ENCODE results near the gene ACTC1.

ACTC1 gene

DNA sequence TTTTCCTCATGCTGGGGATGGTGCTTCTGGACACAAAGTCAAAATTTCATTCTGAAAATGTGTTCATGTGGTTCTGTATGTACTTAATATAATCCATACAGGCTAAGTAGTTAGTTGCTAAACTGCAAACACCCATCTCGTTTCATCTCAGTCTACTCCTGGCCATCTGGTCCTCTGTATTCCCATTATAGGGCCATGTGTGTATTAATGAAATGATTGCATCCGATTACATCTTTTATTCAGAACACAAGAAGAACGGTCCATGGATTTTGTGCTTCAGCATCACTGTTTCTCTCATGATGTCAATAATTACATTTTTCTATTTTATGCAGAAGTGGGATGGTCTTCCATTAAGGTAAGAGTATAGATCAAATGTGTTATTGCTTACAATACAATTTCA, 34.4 kb downstream of the ACTC1 start:
- Histone ChIP-seq H3K9me3 (ENCODE audit: control insufficient read depth, insufficient read depth, low read length) (no peaks in the 10 kb centered on the region), H3K27me3 (ENCODE audit: control insufficient read depth, insufficient read depth, low read length) (peaks cover 3% of the 10 kb centered on the region; the same call in 1 of the 2 replicates), H3K36me3 (ENCODE audit: control insufficient read depth, insufficient read depth, low read length) (no peaks in the 10 kb centered on the region), H3K4me1 (ENCODE audit: control insufficient read depth, insufficient read depth, low read length) (no peaks in the 10 kb centered on the region), H3K27ac (ENCODE audit: low read length) (no peak overlapping the region), H3K4me3 (ENCODE audit: low read length) (no peak overlapping the region)
- no peak for DNase-seq (ENCODE audit: low read depth, low spot score)
- WGBS (ENCODE audit: insufficient coverage, insufficient read length) = no CpG with 5 or more reads among the region's 3 CpGs

- no peak for DNase-seq (ENCODE audit: low read depth, low spot score)
- Histone ChIP-seq H3K27me3 (ENCODE audit: control insufficient read depth, insufficient read depth, low read length) (peaks cover 8% of the 10 kb centered on the region; the same call in 1 of the 2 replicates), H3K4me3 (ENCODE audit: low read length) (no peak overlapping the region), H3K36me3 (ENCODE audit: control insufficient read depth, insufficient read depth, low read length) (no peaks in the 10 kb centered on the region), H3K4me1 (ENCODE audit: control insufficient read depth, insufficient read depth, low read length) (no peaks in the 10 kb centered on the region), H3K27ac (ENCODE audit: low read length) (no peak overlapping the region), H3K9me3 (ENCODE audit: control insufficient read depth, insufficient read depth, low read length) (no peaks in the 10 kb centered on the region)
- no CpG with 5 or more reads among the region's 2 CpGs for WGBS (ENCODE audit: insufficient coverage, insufficient read length)
These were observed 35.4 kb downstream of the ACTC1 start for GRCh38 chr15:34759992-34760391.

GRCh38 chr15:34759347-34759746, 36.0 kb downstream of the ACTC1 start:
- WGBS (ENCODE audit: insufficient coverage, insufficient read length) = no CpG with 5 or more reads among the region's 3 CpGs
- no peak for DNase-seq (ENCODE audit: low read depth, low spot score)
- H3K4me3 ChIP-seq (ENCODE audit: low read length) = no peak overlapping the region

GRCh38 chr15:34757262-34757661, 38.1 kb downstream of the ACTC1 start:
- no peak for DNase-seq (ENCODE audit: low read depth, low spot score)
- Histone ChIP-seq H3K36me3 (ENCODE audit: control insufficient read depth, insufficient read depth, low read length) (no peaks in the 10 kb centered on the region), H3K4me1 (ENCODE audit: control insufficient read depth, insufficient read depth, low read length) (peaks cover 2% of the 10 kb centered on the region), H3K9me3 (ENCODE audit: control insufficient read depth, insufficient read depth, low read length) (no peaks in the 10 kb centered on the region), H3K27ac (ENCODE audit: low read length) (no peak overlapping the region), H3K4me3 (ENCODE audit: low read length) (no peak overlapping the region), H3K27me3 (ENCODE audit: control insufficient read depth, insufficient read depth, low read length) (peaks cover 16% of the 10 kb centered on the region; the same call in 1 of the 2 replicates)
- no CpG with 5 or more reads among the region's 3 CpGs for WGBS (ENCODE audit: insufficient coverage, insufficient read length)

More at GRCh38 chr15:34759347-34759746, 36.0 kb downstream of the ACTC1 start:
- no peak overlapping the region for H3K27ac ChIP-seq (ENCODE audit: low read length)
- no peaks in the 10 kb centered on the region for H3K36me3 ChIP-seq (ENCODE audit: control insufficient read depth, insufficient read depth, low read length)
- H3K9me3 ChIP-seq (ENCODE audit: control insufficient read depth, insufficient read depth, low read length) = no peaks in the 10 kb centered on the region
- H3K4me1 ChIP-seq (ENCODE audit: control insufficient read depth, insufficient read depth, low read length) = no peaks in the 10 kb centered on the region
- peaks cover 10% of the 10 kb centered on the region; the same call in 1 of the 2 replicates for H3K27me3 ChIP-seq (ENCODE audit: control insufficient read depth, insufficient read depth, low read length)

DNA sequence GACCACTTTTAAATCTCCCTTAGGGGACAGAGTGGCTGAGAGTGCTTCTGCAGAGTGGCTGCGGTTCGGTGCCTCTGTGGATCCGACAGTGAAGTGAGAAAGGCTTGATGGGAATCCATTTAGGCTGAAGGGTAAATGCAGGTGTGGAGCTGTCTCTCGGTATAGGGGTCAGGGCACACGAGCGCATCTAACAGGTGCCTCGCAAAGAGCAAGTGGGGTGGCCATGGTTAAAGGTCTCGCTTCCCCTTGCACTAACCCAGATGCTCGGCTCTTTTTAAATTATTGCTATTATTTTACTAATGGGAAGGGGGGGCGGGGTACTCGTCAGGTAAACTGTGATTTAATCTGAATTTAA, 40.0 kb downstream of the ACTC1 start:
- Histone ChIP-seq H3K4me1 (ENCODE audit: control insufficient read depth, insufficient read depth, low read length) (peaks cover 2% of the 10 kb centered on the region), H3K4me3 (ENCODE audit: low read length) (peak overlapping the region; percentile 66; the same call in 1 of the 2 replicates), H3K9me3 (ENCODE audit: control insufficient read depth, insufficient read depth, low read length) (no peaks in the 10 kb centered on the region), H3K27me3 (ENCODE audit: control insufficient read depth, insufficient read depth, low read length) (peaks cover 16% of the 10 kb centered on the region; the same call in 1 of the 2 replicates), H3K36me3 (ENCODE audit: control insufficient read depth, insufficient read depth, low read length) (no peaks in the 10 kb centered on the region), H3K27ac (ENCODE audit: low read length) (no peak overlapping the region)
- no peak for DNase-seq (ENCODE audit: low read depth, low spot score)
- no CpG with 5 or more reads among the region's 11 CpGs for WGBS (ENCODE audit: insufficient coverage, insufficient read length)

DNA sequence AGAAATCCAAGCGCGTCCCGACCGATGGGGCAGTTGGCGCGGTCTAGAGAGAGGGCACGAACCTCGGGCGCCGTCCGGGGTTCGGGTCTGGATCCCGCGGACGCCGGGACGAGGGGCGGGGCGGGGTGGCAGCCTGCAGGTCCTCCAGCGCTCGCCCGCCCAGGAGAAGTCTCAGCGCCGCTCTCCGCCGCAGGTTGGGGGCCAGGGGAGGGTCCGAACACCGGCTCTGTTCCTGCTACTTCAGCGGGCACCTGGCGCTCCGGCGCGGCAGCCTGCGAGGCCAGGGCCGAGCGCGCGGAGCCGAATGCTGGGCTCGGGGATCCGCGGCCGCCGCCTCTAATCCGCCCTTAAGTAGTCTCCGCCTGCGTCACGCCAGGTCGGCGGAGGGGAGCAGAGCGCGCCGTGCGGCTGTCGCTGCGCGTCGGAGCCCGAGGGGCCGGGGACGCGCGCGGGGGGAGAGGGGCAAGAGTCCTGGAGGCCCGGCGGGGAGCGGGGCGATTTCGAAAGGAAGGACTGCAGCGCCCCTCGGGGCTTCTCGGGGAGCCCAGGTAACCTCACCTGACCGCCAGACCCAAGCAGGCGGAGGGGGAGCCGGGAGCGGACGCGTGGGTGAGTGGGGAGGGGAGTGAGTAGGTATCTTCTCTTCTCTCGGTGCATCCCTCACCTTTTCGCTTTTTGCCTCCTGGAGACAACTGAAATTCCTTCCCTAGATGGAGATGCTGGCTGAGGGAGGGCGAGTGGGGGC, 40.5 kb downstream of the ACTC1 start, which contains the start of gene GJD2:
Gene GJD2, minus strand, starts transcription at position 325 of the 745 bp plus-strand sequence. CDS start 510 bp downstream, outside the sequence.
- Histone ChIP-seq H3K27ac (ENCODE audit: low read length) (no peak within 1 kb of the TSS), H3K27me3 (ENCODE audit: control insufficient read depth, insufficient read depth, low read length) (peaks cover 16% of the 10 kb centered on the region; the same call in 1 of the 2 replicates), H3K9me3 (ENCODE audit: control insufficient read depth, insufficient read depth, low read length) (no peaks in the 10 kb centered on the region), H3K36me3 (ENCODE audit: control insufficient read depth, insufficient read depth, low read length) (no peaks in the 10 kb centered on the region), H3K4me3 (ENCODE audit: low read length) (peak within 1 kb of the TSS; percentile 66), H3K4me1 (ENCODE audit: control insufficient read depth, insufficient read depth, low read length) (peaks cover 2% of the 10 kb centered on the region)
- DNase-seq (ENCODE audit: low read depth, low spot score) = peak; percentile 13
- no CpG with 5 or more reads among the region's 81 CpGs for WGBS (ENCODE audit: insufficient coverage, insufficient read length)

- WGBS (ENCODE audit: insufficient coverage, insufficient read length) = no CpG with 5 or more reads among the region's 27 CpGs
- DNase-seq (ENCODE audit: low read depth, low spot score) = no peak
- peak overlapping the region; percentile 66; the same call in 1 of the 2 replicates for H3K4me3 ChIP-seq (ENCODE audit: low read length)
- H3K9me3 ChIP-seq (ENCODE audit: control insufficient read depth, insufficient read depth, low read length) = no peaks in the 10 kb centered on the region
- H3K27ac ChIP-seq (ENCODE audit: low read length) = no peak overlapping the region
- H3K4me1 ChIP-seq (ENCODE audit: control insufficient read depth, insufficient read depth, low read length) = peaks cover 2% of the 10 kb centered on the region
- peaks cover 16% of the 10 kb centered on the region; the same call in 1 of the 2 replicates for H3K27me3 ChIP-seq (ENCODE audit: control insufficient read depth, insufficient read depth, low read length)
- H3K36me3 ChIP-seq (ENCODE audit: control insufficient read depth, insufficient read depth, low read length) = no peaks in the 10 kb centered on the region
These were observed 41.2 kb downstream of the ACTC1 start for GRCh38 chr15:34754171-34754601.

GRCh38 chr15:34753236-34753894, 42.0 kb downstream of the ACTC1 start:
- DNase-seq (ENCODE audit: low read depth, low spot score) = no peak
- H3K36me3 ChIP-seq (ENCODE audit: control insufficient read depth, insufficient read depth, low read length) = no peaks in the 10 kb centered on the region
- no peak overlapping the region for H3K4me3 ChIP-seq (ENCODE audit: low read length)
- no CpG with 5 or more reads among the region's 11 CpGs for whole genome bisulfite sequencing (ENCODE audit: insufficient coverage, insufficient read length)
- no peak overlapping the region for H3K27ac ChIP-seq (ENCODE audit: low read length)
- H3K27me3 ChIP-seq (ENCODE audit: control insufficient read depth, insufficient read depth, low read length) = peaks cover 16% of the 10 kb centered on the region; the same call in 1 of the 2 replicates
- H3K4me1 ChIP-seq (ENCODE audit: control insufficient read depth, insufficient read depth, low read length) = peaks cover 2% of the 10 kb centered on the region
- no peaks in the 10 kb centered on the region for H3K9me3 ChIP-seq (ENCODE audit: control insufficient read depth, insufficient read depth, low read length)

GRCh38 chr15:34749691-34750090, 45.7 kb downstream of the ACTC1 start:
- no peak for DNase-seq (ENCODE audit: low read depth, low spot score)
- Histone ChIP-seq H3K9me3 (ENCODE audit: control insufficient read depth, insufficient read depth, low read length) (no peaks in the 10 kb centered on the region), H3K4me1 (ENCODE audit: control insufficient read depth, insufficient read depth, low read length) (peaks cover 2% of the 10 kb centered on the region), H3K36me3 (ENCODE audit: control insufficient read depth, insufficient read depth, low read length) (no peaks in the 10 kb centered on the region), H3K4me3 (ENCODE audit: low read length) (no peak overlapping the region), H3K27me3 (ENCODE audit: control insufficient read depth, insufficient read depth, low read length) (peaks cover 7% of the 10 kb centered on the region; the same call in 1 of the 2 replicates), H3K27ac (ENCODE audit: low read length) (no peak overlapping the region)
- no CpG with 5 or more reads among the region's 4 CpGs for WGBS (ENCODE audit: insufficient coverage, insufficient read length)
